LHCN-M2 (cell line): ENCODE results near the gene CTNNA2. TPM values are rescaled to one million over a fixed set of nuclear protein-coding genes. Genes with fewer than 3 reads are reported as not detected.
A peak's percentile ranks its signal among the peaks of the same experiment; 100 is the strongest.
"Not testable (repeated sequence)": the region's sequence is repeated elsewhere in the genome, so short reads cannot be mapped to it uniquely, and the experiment has no call there.

Source experiments
- DNase-seq: peaks from one replicate; pipeline ENCODE4 v3.0.0-alpha.2; 2012; ENCODE audit warnings: low read depth
- total RNA-seq: library from RNA; depleted of rRNA; stranded (reverse); fragments of >200 nt; gene quantifications from 2 replicates; pipeline ENCODE4 v1.2.3, GENCODE V29; 2014

The CTNNA2 gene
- total RNA-seq, 1 experiment from 2014 or later = 0.06 TPM

DNA sequence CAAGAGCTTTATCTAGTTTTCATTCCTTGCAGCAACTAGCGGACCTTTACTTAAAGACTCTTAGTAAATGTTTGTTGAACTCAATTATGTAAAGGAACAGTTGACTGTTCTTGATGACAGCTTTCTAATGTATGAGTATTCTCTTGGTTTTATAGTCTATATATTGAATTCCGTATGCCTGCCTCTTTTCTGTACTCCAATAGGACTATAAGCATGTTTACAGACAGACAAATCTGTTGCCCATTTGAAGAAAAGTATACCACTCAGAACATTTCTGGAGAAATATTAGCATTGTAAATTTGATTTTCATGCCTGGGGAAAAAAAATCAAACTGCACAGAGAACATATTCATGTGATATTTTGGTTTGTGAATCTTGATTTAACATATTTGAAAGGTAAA, 682.2 kb downstream of the CTNNA2 start:
- no peak for DNase-seq

DNA sequence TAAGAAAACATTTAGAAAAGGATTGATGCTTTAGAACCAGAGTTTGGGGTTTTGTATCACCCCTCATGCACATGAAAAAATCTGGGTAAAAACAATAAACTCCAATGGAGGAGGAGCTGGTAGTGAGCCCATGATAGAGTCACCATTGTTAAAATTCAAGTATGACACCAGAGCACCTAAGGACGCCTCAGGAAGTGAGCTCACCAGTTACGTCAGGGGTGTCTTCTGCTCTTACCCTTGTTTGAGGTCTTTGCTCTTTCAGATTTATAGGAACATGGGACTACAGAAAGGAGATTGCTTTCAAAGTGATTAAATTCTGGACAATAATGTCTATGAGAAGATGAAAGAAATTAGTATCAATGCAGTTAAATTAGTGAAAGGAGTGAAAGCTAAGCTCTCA, 685.2 kb downstream of the CTNNA2 start:
- no peak for DNase-seq

DNA sequence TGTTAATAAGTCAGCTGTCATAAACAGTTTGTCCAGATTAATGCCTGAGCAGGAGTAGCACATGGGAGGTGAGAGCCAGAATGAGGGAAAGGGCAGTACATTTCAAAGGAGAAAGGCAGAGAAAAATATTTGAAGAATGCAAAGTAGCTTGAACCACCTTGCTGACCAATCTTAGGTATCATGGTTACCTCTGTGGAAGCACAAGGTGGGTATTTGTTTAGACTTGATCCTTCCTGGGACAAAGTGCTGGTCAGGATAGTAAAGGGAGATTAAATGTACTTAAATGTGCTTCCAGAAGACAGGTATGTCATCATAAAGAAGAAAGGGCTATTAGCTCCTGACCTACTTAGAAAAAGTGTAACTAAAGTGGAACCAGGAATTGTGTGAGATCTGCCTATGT, 686.7 kb downstream of the CTNNA2 start:
- DNase-seq = no peak

DNA sequence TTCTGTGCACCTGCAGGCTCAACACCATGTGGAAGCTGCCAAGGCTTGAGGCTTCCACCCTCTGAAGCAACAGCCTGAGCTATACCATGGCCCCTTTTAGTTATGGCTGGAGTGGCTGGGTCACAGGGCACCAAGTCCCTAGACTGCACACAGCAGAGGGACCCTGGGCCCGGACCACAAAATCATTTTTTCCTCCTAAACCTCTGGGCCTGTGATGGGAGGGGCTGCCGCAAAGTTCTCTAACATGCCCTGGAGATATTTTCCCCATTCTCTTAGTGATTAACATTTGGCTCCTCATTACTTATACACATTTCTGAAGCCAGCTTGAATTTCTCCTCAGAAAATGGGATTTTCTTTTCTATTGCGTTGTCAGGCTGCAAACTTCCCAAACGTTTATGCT, 691.1 kb downstream of the CTNNA2 start:
- DNase-seq = not testable (repeated sequence)

DNA sequence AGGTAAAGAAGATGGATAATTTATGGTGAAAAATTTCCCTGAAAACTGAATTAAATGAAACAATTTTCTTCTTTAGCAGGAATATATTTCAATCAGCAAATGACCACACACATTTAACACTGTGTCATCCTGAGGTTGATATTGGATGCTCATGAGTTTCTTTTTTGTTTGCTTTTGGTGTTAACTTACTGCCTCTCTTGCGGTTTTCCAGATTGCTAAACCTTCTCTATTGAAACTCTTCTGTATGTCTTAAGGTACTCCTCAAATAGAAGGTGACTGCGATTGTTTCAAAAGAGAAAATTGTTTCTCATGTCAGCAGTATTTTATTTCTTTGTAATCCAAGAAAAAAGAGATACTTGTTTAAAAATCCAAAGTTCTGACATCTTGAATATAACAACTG, 692.6 kb downstream of the CTNNA2 start:
- no peak for DNase-seq

DNA sequence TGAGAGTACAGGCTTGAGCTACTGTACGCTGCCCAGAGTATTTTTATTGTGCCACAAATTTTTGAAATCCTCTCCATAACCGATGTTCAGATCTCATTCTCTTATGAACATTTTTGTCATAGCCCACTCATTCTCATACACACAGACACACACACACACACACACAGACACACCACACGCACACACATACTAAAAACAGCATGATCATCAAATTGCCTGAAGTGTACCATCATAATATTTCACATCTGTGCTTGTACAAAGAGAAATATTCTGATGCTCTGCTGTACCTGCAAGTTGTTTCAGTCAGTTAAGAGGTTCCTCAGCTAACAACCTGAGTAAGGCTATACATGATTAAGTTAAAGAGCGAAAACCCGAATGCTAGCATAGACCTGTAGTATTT, 696.6 kb downstream of the CTNNA2 start:
- no peak for DNase-seq

DNA sequence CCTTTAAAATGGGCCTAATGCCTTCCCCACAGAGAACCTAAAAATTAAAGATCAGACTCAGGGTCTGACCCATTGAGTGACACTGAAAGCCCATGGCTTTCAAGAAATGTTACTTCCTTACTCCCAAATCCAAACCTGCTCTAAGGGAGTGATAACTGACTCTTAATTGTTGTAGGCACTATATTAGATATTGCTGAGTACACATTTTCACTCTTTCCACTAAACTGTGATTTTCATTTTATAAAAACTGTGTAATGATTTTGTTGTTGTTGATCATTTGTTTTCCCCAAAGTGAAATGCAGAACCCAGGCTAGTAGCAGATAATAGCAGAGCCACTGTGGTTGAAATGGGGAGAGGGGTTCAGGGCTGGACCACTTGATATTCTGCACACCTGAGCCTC, 704.6 kb downstream of the CTNNA2 start:
- no peak for DNase-seq

DNA sequence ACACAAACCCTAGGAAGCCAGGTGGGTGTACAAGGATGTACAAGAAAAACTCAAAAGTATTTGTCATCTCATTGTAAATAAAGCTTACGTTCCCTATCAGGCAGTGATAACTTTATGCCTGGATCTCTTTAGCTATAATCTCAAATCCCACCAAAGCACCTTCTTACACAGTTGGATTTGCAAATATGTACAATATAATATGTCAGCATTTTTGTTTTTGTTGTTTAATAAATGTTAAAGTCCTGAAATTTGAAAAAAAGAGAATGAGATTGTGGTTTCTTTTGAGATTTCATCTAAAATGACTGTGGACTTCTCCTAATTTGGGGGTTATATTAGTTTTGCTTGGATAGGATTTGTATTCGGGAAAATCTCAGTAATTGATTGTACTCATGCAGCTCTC, 709.8 kb downstream of the CTNNA2 start:
- DNase-seq = no peak

DNA sequence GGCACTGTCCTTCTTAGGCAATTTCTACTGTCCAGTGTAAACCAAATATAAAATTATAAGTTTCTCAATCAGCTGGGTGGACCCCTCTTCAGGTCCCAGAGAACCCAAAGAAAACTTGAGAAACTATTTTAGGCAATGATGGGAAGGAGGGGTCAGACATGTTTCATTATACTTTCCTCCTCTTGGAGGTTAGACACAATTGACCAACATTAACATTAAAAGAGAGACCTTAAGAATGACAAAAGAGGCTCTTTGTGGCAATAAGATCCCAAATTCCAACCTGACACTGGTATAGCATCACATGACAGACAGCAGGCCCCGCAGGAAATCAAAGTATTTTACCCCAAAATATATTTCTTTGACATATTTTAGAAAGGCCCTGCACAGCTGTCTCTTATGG, 718.6 kb downstream of the CTNNA2 start:
- DNase-seq = no peak

DNA sequence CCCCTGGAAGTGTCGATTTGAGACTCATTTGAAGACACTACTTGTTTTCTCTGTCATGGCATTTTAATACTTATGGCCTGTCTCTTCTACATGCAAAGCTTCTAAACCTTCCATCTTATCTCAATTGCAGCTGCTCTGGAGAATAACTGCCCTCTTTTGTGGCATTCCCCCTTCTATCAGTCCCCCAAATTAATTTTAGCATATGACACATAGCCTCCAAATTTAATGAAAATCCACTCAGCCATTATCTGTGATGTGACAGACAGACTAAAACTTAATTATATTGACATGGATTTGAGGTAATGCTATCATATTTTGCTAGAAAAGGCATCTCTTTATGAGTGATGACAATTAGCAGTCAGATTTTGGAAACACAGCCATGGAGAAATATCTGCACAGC, 720.5 kb downstream of the CTNNA2 start:
- DNase-seq = no peak

DNA sequence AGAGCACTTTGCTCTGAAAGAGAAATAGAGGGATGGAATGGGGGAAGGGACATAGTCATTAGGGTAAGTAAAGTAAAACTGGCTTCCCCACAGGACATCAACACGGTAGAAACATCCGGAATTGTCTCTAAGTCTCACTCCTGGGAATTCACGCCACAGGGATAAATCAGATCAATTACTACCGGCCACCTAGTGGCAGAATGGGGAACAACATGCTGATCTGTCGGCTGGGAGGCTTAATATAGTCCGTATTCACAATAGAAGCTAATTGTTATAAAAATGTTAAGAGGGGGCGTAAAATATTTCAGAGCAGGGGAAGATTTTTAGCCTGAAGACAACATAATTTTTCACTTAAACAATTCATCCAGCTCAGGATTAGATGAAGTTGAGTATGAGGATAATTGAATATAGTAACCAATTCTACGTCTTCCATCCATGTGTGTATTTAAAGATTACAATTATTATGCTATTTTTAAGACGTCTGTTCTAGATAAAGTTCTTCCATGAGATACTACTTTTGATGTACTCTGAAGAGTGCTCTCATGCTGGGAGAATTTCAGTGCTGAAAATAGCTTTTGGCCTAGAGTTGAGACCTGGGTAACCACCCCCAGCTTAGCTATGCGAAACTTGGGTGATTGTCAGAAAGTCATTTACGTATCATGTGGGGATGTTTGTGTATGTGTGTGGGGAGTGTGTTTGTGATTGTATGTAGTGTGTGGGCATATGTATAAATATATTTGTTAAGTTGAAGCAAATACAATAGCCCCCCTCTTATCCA, 726.0 kb downstream of the CTNNA2 start:
- peak; percentile 2 for DNase-seq

DNA sequence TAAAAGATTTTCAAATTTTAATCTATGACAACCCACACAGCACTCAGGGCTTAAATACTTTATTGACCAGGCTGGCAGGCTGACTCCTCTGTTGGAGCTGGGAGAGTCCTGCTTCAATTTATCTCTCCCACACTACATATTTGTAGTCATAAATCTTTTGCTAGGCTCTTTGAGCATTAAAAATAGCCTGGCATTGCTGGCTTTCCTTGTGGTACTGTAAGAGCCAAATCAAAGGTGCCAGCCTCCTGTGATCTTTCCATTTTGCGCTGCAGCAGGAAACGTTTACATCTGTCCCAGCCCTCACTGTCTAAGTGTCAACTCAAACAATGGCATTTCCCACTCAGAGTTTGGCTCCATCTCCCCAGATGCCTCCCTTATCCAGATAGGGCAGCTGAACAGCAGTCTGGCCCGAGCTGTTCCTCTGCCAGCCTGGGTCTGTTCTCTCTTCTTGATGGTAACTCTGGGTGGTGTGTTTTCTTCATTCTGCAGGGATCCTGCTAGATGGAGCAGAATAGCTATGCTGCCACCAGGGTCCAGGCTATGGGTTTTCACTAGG, 729.6 kb downstream of the CTNNA2 start:
- DNase-seq = no peak

DNA sequence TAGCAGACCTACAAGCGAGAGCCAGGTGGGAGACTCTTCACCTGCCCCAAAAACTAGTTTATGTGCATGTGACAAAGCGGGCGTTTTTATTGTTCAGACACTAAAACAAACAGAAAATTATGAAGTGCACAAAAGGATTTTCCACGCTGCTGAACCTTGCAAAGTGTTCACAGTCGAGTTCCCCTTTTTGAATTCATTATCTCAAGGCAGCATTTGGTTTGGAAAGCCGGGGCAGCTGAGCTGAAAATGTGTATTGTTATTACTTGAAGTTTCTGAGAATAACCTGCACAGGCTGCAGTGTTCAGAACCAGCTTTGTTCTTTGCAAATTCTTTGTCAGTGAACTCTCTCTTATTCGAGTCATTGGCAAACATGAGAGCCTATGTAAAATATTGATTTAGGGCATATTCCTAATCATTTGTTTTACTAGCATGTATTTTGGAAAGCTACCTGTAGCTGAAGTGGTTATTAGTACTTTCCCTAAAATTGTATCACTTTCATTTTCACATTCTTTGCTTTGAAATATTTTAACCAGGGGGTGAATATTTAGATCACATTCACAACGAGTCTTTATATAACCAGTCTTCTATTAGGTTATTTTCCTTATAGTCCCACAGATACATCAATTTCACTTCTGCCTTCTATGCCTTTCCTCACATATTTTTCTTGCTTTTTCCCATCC, 732.2 kb downstream of the CTNNA2 start:
- no peak for DNase-seq

DNA sequence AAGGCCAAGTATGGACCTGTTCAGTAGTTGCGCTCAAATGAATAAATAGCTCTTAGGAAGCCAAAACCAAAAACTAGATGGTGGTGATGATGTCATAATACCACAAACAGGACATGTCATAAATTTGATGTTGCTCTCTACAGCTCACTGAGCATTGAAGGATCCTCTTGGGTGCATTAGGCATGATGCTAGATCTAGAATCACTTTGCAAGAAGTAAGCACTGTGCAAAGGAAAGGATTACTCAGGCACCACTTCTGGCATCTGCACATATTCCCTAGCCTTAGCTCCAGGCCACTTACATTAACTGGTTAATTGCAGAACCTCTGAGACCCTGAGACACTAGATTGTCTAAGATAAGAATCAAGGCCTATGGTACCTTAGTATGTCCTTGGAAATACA, 733.7 kb downstream of the CTNNA2 start:
- DNase-seq = no peak

DNA sequence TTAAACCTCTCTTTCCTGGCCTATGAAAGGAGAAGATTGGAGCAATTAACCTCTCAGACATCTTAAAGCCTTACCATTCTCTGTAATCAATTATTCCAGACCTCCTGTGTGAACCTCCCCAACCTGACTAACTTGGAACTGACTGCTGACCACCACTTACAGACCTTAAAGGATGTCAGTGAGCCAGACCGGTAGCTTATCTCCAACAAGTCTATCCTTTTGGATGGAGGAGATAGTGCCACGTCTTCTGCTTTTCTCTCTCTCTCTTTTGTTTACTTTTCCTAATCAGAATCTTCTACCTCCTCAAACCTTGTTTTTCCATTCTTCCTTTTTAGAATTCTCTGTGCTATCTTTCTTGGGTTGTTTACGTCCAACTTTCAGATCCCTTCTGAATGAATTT, 734.5 kb downstream of the CTNNA2 start:
- no peak for DNase-seq

DNA sequence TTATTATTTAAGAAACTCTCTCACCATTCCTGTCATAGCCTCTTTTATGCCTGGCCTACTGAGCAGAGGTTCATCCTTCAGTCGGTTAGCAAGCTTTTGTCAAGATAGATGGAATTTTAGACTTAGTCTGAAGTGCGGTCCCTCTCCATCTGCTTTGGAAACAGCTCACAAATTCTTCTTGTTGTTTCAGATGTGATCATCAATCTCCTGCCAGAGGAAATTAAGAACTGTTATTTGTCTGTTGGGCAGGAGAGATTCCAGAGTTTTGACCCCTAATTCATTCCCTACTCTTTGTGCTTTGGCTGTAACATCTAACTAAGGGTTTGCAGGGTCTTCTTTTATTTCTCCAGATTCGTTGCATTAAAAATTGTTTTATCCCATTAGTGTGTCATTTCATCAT, 735.3 kb downstream of the CTNNA2 start:
- DNase-seq = no peak

DNA sequence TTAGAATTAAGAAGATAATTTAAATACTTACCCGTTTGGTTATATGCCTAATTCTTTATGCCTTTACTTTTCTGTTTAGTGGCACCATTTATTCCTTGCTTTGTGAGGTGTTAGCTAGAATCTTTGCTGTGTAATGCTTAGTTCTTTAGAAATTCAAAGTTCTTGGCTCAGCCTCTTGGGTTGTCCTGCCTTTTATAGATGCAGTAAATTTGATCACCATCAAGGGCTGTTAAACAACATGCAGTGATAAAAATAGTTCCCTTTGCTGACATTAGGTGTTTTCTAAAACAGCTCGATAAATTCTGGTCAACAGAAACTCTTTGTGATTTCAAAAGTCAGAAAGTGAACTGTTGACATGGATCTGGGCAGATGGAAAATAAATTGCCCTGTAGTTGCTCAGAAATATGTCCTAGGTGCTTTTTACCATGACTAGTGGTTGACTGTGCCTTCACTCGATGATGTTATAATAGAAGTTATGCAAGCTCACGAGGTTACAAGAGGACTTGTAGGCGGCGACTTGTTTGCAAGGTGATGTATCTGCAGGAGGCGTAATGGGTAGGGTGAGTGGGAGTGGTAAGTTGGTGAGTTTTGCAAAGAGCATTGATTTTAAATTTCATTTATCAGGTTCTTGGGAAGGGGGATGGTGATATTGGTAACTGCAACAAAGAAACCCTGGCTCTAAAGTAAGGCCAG, 739.6 kb downstream of the CTNNA2 start:
- no peak for DNase-seq

DNA sequence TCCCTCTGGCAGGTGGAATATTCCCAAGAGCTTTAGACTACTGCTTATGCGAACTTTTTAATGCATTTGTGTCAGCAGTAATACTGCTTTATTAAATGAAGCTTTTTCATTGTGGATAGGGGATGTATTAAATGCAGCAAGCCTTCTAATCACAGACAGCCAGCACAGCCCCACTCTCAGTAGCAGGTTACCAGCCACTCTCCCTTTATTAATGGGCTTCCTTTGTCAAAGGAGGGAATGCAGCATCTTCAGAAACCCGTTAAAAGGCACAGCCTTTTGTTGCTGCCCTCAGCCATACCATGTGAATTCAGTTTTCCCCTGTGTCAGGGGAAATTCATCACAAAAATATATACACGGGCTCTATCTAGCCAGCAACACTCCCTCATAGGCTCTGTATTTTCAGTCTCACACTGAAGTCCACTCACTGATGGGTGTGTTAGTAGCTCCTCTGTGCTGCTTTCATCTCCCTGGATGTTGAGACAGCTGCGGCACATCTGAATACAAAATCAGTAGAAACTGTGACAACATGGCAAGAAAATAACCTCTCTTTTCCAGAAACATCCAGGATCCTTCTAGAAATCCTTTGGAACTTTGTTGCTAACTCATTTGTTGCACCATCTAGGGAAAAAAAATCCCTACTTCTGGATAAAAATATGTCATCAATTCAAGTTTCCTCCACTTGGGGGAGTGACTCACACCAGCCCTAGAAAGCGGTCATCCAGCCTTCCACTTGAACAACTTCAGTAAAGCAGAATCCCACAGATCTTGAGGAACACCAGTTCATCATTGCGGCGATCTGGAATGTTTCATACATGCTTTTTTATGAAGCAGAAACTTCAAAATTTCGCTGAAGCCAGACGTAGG, 743.3 kb downstream of the CTNNA2 start:
- no peak for DNase-seq

DNA sequence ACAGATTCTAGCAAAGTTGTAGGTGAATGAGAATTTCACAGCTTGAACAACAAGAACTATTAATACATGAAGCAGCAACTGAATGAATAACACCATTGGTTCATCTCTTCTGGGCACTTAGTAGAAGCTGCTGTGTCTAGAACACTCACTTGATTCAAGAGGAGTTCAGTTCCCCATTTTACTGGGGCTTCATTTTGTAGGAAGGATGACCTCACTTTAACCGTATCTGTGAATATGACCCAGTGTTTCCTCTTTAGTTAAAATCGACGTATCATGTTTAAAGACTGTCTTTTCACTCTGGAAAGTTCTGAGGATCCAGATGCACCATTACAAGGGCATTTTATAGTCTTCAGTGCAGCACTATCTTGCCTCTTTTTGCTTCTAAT, 743.9 kb downstream of the CTNNA2 start:
- no peak for DNase-seq

DNA sequence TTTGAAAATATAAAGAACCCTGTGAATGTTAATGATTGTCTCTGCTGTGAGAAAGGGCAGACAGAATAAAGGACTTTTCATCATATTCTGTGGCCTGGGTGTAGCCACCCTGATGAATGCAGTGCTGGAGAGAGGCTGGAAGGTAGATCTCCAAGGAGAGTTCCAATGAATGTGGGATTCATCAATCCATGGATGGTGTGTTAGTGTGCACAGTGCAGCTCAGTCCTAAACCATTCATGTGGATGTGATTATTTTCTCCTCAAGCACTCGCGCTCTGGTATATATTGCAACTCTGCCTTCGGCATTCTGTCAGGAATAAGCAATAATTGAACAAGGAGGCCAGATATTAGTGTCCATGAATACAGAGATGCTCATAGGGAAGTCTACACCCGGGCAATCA, 744.6 kb downstream of the CTNNA2 start:
- DNase-seq = no peak

DNA sequence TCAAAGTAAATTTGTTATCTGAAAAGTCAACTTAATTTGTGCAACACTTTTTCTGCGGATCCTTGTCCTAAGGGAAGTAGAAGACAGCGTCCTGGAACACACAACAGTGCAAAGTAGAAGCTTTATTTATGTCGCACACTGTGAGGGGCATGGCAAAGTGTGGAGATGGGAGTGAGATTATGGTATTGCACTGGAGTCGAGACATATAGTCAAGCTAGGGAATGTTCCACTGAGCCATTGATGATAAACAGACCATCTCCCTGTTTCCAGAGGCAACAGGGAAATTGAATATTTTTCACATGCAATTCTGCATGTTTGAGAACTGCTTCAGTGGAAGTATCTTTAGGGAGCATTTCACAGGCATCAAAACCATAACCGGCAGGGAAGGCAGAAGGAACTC, 745.5 kb downstream of the CTNNA2 start:
- DNase-seq = no peak

DNA sequence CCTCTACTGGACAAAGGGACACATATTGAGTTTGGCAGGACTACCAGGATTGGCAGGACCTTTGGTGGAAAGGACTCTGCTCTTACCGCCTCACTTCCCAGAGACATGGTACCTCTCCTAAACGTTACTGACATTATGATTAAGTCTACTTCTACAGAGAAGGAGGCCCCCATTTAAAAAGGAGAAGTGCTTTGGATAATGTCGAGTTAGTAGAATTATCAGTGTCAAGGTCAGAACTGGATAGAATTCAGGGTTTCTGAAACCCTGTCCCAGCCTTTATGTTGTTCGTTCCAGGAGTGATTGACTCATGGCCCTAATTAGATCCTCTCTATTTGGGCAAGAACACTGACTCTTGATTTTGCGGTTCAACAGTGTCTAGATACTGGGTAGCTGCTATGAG, 745.9 kb downstream of the CTNNA2 start:
- DNase-seq = no peak
